Measurements from ENCODE around the gene TMEM255B.

TMEM255B gene

DNA sequence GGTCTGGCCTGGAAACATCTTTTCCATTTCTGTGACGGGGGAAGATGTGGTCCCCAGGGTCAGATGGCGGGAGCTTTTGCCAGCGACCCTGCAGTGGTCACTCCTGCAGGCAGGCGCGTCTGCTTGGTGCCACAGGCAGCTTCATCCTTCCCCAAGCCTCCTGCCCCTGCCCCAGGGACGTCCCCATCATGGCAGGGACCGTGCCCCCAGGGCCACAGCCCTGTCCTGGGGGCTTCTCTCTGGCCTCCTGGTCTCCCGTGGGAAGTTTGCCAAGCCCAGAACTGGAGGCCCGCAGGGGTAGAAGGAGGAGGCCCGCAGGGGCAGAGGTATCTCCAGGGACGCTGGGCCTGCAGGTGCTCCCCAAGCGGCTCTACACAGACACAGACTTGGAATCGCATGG, 47.5 kb downstream of the TMEM255B start:
- H3K9me3 ChIP-seq (ENCODE audit: control insufficient read depth in 5 of 5, low read length in 5 of 5): peaks cover 0 to 14% (median 7%) of the 10 kb centered on the region in 5 donors
- H3K4me3 ChIP-seq (ENCODE audit: low read depth in 1 of 5, low read length in 5 of 5): no peak overlapping the region
- H3K27ac ChIP-seq (ENCODE audit: low read depth, low read length): no peak overlapping the region
- peaks cover 0 to 7% (median 0%) of the 10 kb centered on the region in 5 donors for H3K36me3 ChIP-seq (ENCODE audit: control insufficient read depth in 5 of 5, insufficient read depth in 5 of 5, low read length in 5 of 5)
- H3K27me3 ChIP-seq (ENCODE audit: control insufficient read depth in 5 of 5, insufficient read depth in 4 of 5, low read length in 5 of 5): peaks cover 0 to 3% (median 0%) of the 10 kb centered on the region in 5 donors
- H3K4me1 ChIP-seq (ENCODE audit: control insufficient read depth in 5 of 5, insufficient read depth in 5 of 5, low read length in 5 of 5): peaks cover 0 to 8% (median 0%) of the 10 kb centered on the region in 5 donors
- H3K9ac ChIP-seq (ENCODE audit: low read length in 5 of 5): no peak overlapping the region

DNA sequence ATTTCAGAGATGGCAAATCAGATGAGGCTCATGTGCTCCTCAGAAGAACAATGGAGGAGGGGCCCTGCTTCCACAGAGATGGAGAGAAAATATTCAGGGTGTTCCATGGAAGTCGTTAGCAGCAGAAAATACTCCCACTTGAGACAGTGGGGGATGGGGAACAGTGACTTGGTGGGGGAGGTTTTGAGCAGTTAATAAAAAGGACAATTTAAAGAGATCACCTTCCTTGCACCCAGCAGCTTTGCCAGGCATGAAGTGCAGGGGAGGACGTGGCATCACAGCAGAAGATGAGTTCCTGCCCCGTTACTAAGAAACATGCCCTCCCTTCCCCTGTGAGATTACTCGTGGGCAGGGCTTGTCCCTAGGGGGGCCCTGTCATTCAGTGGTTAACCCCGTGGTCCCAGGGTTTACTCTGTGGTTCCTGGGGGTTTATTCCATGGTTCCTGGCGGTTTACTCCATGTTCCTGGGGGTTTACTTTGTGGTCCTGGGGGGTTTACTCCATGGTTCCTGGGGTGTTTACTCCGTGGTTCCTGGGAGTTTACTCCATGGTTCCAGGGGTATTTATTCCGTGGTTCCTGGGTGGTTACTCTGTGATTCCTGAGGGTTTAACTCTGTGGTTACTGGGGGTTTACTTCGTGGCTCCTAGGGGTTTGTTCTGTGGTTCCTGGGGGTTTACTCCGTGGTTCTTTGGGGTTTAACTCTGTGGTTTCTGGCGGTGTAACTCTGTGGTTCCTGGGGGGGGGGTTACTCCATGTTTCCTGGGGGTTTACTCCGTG, 49.2 kb downstream of the TMEM255B start:
- H3K27ac ChIP-seq (ENCODE audit: low read depth, low read length): no peak overlapping the region
- peaks cover 0 to 14% (median 7%) of the 10 kb centered on the region in 5 donors for H3K9me3 ChIP-seq (ENCODE audit: control insufficient read depth in 5 of 5, low read length in 5 of 5)
- H3K36me3 ChIP-seq (ENCODE audit: control insufficient read depth in 5 of 5, insufficient read depth in 5 of 5, low read length in 5 of 5): peaks cover 0 to 7% (median 0%) of the 10 kb centered on the region in 5 donors

GRCh38 chr13:113809934-113810333, 50.9 kb downstream of the TMEM255B start:
- Histone ChIP-seq H3K27ac (ENCODE audit: low read depth, low read length) (no peak overlapping the region), H3K9ac (ENCODE audit: low read length in 5 of 5) (no peak overlapping the region), H3K4me1 (ENCODE audit: control insufficient read depth in 5 of 5, insufficient read depth in 5 of 5, low read length in 5 of 5) (peaks cover 0 to 16% (median 0%) of the 10 kb centered on the region in 5 donors), H3K9me3 (ENCODE audit: control insufficient read depth in 5 of 5, low read length in 5 of 5) (peaks cover 0 to 14% (median 7%) of the 10 kb centered on the region in 5 donors), H3K4me3 (ENCODE audit: low read depth in 1 of 5, low read length in 5 of 5) (no peak overlapping the region), H3K36me3 (ENCODE audit: control insufficient read depth in 5 of 5, insufficient read depth in 5 of 5, low read length in 5 of 5) (peaks cover 0 to 7% (median 0%) of the 10 kb centered on the region in 5 donors), H3K27me3 (ENCODE audit: control insufficient read depth in 5 of 5, insufficient read depth in 4 of 5, low read length in 5 of 5) (peaks cover 0 to 6% (median under 1%) of the 10 kb centered on the region in 5 donors)

More for the DNA sequence above, 49.2 kb downstream of the TMEM255B start:
- Histone ChIP-seq H3K4me1 (ENCODE audit: control insufficient read depth in 5 of 5, insufficient read depth in 5 of 5, low read length in 5 of 5) (peaks cover 0 to 2% (median 0%) of the 10 kb centered on the region in 5 donors), H3K27me3 (ENCODE audit: control insufficient read depth in 5 of 5, insufficient read depth in 4 of 5, low read length in 5 of 5) (peaks cover 0 to 3% (median 0%) of the 10 kb centered on the region in 5 donors), H3K4me3 (ENCODE audit: low read depth in 1 of 5, low read length in 5 of 5) (no peak overlapping the region), H3K9ac (ENCODE audit: low read length in 5 of 5) (no peak overlapping the region)

DNA sequence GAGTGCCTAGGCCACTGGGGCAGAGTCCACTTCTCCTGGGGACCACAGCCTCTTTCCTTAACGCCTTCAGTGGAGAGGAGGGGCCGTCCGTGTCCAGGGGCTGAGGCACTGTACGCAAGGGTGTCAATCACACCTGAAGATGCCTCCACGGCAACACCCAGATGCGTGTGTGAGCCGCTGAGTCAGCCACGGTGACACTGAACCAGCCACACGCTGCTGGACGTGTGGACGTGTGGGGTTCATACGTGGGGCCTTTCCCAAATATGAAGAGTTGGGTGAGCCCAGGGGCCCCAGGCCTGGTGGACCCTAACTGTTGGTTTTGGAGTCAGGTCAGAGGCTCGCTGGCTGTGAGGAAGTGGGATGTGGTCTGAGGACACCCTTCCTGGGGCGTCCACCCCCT, 51.6 kb downstream of the TMEM255B start:
- H3K36me3 ChIP-seq (ENCODE audit: control insufficient read depth in 5 of 5, insufficient read depth in 5 of 5, low read length in 5 of 5): peaks cover 0 to 7% (median 0%) of the 10 kb centered on the region in 5 donors
- H3K9ac ChIP-seq (ENCODE audit: low read length in 5 of 5): no peak overlapping the region
- no peak overlapping the region for H3K27ac ChIP-seq (ENCODE audit: low read depth, low read length)
- H3K4me3 ChIP-seq (ENCODE audit: low read depth in 1 of 5, low read length in 5 of 5): no peak overlapping the region
- H3K9me3 ChIP-seq (ENCODE audit: control insufficient read depth in 5 of 5, low read length in 5 of 5): peaks cover 0 to 14% (median 7%) of the 10 kb centered on the region in 5 donors
- peaks cover 0 to 9% (median 3%) of the 10 kb centered on the region in 5 donors for H3K27me3 ChIP-seq (ENCODE audit: control insufficient read depth in 5 of 5, insufficient read depth in 4 of 5, low read length in 5 of 5)
- H3K4me1 ChIP-seq (ENCODE audit: control insufficient read depth in 5 of 5, insufficient read depth in 5 of 5, low read length in 5 of 5): peaks cover 0 to 20% (median under 1%) of the 10 kb centered on the region in 5 donors

GRCh38 chr13:113811081-113811928, 52.3 kb downstream of the TMEM255B start:
- Histone ChIP-seq H3K9me3 (ENCODE audit: control insufficient read depth in 5 of 5, low read length in 5 of 5) (peaks cover 0 to 14% (median 7%) of the 10 kb centered on the region in 5 donors), H3K27ac (ENCODE audit: low read depth, low read length) (no peak overlapping the region), H3K4me1 (ENCODE audit: control insufficient read depth in 5 of 5, insufficient read depth in 5 of 5, low read length in 5 of 5) (peaks cover 0 to 27% (median 8%) of the 10 kb centered on the region in 5 donors), H3K4me3 (ENCODE audit: low read depth in 1 of 5, low read length in 5 of 5) (no peak overlapping the region), H3K9ac (ENCODE audit: low read length in 5 of 5) (no peak overlapping the region), H3K27me3 (ENCODE audit: control insufficient read depth in 5 of 5, insufficient read depth in 4 of 5, low read length in 5 of 5) (peaks cover 0 to 11% (median 3%) of the 10 kb centered on the region in 5 donors), H3K36me3 (ENCODE audit: control insufficient read depth in 5 of 5, insufficient read depth in 5 of 5, low read length in 5 of 5) (peaks cover 0 to 4% (median 0%) of the 10 kb centered on the region in 5 donors)

- H3K4me3 ChIP-seq (ENCODE audit: low read depth in 1 of 5, low read length in 5 of 5): no peak overlapping the region
- peaks cover 0 to 14% (median 7%) of the 10 kb centered on the region in 5 donors for H3K9me3 ChIP-seq (ENCODE audit: control insufficient read depth in 5 of 5, low read length in 5 of 5)
- H3K9ac ChIP-seq (ENCODE audit: low read length in 5 of 5): no peak overlapping the region
- peaks cover 0 to 12% (median 3%) of the 10 kb centered on the region in 5 donors for H3K27me3 ChIP-seq (ENCODE audit: control insufficient read depth in 5 of 5, insufficient read depth in 4 of 5, low read length in 5 of 5)
- H3K27ac ChIP-seq (ENCODE audit: low read depth, low read length): no peak overlapping the region
- peaks cover 0 to 4% (median 0%) of the 10 kb centered on the region in 5 donors for H3K36me3 ChIP-seq (ENCODE audit: control insufficient read depth in 5 of 5, insufficient read depth in 5 of 5, low read length in 5 of 5)
- peaks cover 0 to 35% (median 15%) of the 10 kb centered on the region in 5 donors for H3K4me1 ChIP-seq (ENCODE audit: control insufficient read depth in 5 of 5, insufficient read depth in 5 of 5, low read length in 5 of 5)
These were observed 53.4 kb downstream of the TMEM255B start for GRCh38 chr13:113812178-113813040.

GRCh38 chr13:113813070-113813748, 54.2 kb downstream of the TMEM255B start:
- H3K9ac ChIP-seq (ENCODE audit: low read length in 5 of 5): no peak overlapping the region
- H3K27ac ChIP-seq (ENCODE audit: low read depth, low read length): no peak overlapping the region
- H3K9me3 ChIP-seq (ENCODE audit: control insufficient read depth in 5 of 5, low read length in 5 of 5): peaks cover 0 to 10% (median 3%) of the 10 kb centered on the region in 5 donors
- H3K4me3 ChIP-seq (ENCODE audit: low read depth in 1 of 5, low read length in 5 of 5): no peak overlapping the region
- peaks cover 0 to 4% (median 0%) of the 10 kb centered on the region in 5 donors for H3K36me3 ChIP-seq (ENCODE audit: control insufficient read depth in 5 of 5, insufficient read depth in 5 of 5, low read length in 5 of 5)
- H3K4me1 ChIP-seq (ENCODE audit: control insufficient read depth in 5 of 5, insufficient read depth in 5 of 5, low read length in 5 of 5): peaks cover 0 to 43% (median 23%) of the 10 kb centered on the region in 5 donors
- peaks cover 0 to 12% (median 3%) of the 10 kb centered on the region in 5 donors for H3K27me3 ChIP-seq (ENCODE audit: control insufficient read depth in 5 of 5, insufficient read depth in 4 of 5, low read length in 5 of 5)

DNA sequence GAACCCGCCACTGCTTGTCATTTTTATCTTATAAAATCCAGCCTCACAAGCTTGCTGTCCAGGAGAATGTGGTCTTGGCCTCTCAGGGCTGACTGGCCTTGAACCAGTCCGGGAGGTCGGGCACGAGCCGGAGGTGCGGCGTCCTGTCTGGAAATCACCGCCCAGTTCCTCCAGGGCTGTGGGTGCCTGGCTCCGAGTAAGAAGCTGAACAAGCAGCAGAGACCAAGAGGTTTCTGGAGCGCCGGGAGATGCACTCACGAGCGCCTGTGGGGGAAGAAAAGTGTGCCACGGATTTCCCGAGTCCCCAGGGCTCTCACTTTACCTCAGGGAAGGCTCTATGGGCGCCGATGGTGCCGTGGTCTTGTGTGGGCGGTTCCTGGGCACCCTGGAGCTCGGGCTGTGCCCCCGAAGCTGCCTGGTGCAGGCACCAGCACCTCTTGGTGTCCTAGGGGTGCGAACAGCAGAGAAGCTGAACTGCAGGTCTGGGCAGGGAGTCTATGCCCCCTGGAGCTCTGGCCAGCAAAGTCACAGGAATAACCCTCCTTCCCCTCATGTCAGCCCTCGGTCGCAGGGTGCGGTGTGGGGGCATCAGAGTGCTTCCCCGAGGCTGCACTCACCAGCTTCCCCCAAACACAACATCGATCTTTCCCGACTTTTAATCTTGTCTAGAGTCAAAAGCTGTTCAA, 54.9 kb downstream of the TMEM255B start:
- Histone ChIP-seq H3K9ac (ENCODE audit: low read length in 5 of 5) (no peak overlapping the region), H3K9me3 (ENCODE audit: control insufficient read depth in 5 of 5, low read length in 5 of 5) (peaks cover 0 to 4% (median 0%) of the 10 kb centered on the region in 5 donors), H3K27me3 (ENCODE audit: control insufficient read depth in 5 of 5, insufficient read depth in 4 of 5, low read length in 5 of 5) (peaks cover 0 to 12% (median 3%) of the 10 kb centered on the region in 5 donors), H3K27ac (ENCODE audit: low read depth, low read length) (no peak overlapping the region), H3K4me3 (ENCODE audit: low read depth in 1 of 5, low read length in 5 of 5) (no peak overlapping the region), H3K36me3 (ENCODE audit: control insufficient read depth in 5 of 5, insufficient read depth in 5 of 5, low read length in 5 of 5) (peaks cover 0 to 4% (median 0%) of the 10 kb centered on the region in 5 donors), H3K4me1 (ENCODE audit: control insufficient read depth in 5 of 5, insufficient read depth in 5 of 5, low read length in 5 of 5) (peaks cover 0 to 50% (median 30%) of the 10 kb centered on the region in 5 donors)

Measured in subcutaneous abdominal adipose tissue (tissue), 5 donors.